ENCODE results near the gene KCTD19.
A peak's percentile ranks its signal among the peaks of the same experiment; 100 is the strongest.

The KCTD19 gene

GRCh38 chr16:67282447-67282805 lies 44.1 kb downstream of the KCTD19 start:
- no peak for DNase-seq

- no peak for DNase-seq
Measured at GRCh38 chr16:67281536-67282446, 44.8 kb downstream of the KCTD19 start.

GRCh38 chr16:67280090-67281015 lies 46.2 kb downstream of the KCTD19 start:
- DNase-seq: no peak

GRCh38 chr16:67279296-67280089 lies 47.0 kb downstream of the KCTD19 start, which contains the start of gene PLEKHG4:
TSS of gene PLEKHG4 (plus strand) at chr16:67279532. CDS start at chr16:67280045, 513 bp downstream.
- peak; percentile 76 for DNase-seq

- DNase-seq: peak; percentile 46
Measured at GRCh38 chr16:67278773-67279295, 47.7 kb downstream of the KCTD19 start.

- no peak for DNase-seq
Measured at GRCh38 chr16:67277999-67278772, 48.4 kb downstream of the KCTD19 start.

GRCh38 chr16:67277294-67277998 lies 49.1 kb downstream of the KCTD19 start:
- no peak for DNase-seq

GRCh38 chr16:67275321-67275720 lies 51.2 kb downstream of the KCTD19 start:
- no peak for DNase-seq

- DNase-seq: no peak
Measured at GRCh38 chr16:67271446-67271845, 55.1 kb downstream of the KCTD19 start.

GRCh38 chr16:67270931-67271338 lies 55.6 kb downstream of the KCTD19 start:
- no peak for DNase-seq

GRCh38 chr16:67269766-67270165 lies 56.8 kb downstream of the KCTD19 start:
- DNase-seq: no peak

GRCh38 chr16:67268136-67268579 lies 58.4 kb downstream of the KCTD19 start:
- DNase-seq: no peak

- no peak for DNase-seq
Measured at GRCh38 chr16:67265834-67266233, 60.7 kb downstream of the KCTD19 start.

GRCh38 chr16:67264866-67265265 lies 61.7 kb downstream of the KCTD19 start:
- DNase-seq: no peak

- no peak for DNase-seq
Measured at GRCh38 chr16:67264277-67264676, 62.3 kb downstream of the KCTD19 start.

- DNase-seq: no peak
Measured at GRCh38 chr16:67263201-67263600, 63.3 kb downstream of the KCTD19 start.

GRCh38 chr16:67260426-67261063 lies 66.0 kb downstream of the KCTD19 start:
- peak; percentile 74 for DNase-seq

- no peak for DNase-seq
Measured at GRCh38 chr16:67259705-67260104, 66.8 kb downstream of the KCTD19 start.

GRCh38 chr16:67258161-67258835 lies 68.2 kb downstream of the KCTD19 start:
- DNase-seq: no peak
